SK-N-SH treated with all-trans-retinoic acid at 6 μM for 48 hours (cell line): Measurements from ENCODE around the gene TMEM217.

Source experiments
- ATAC-seq: fragments of 200-7000 bp; cut with Tn5 transposase; 3 replicates; pipeline ENCODE4 v1.9.1; 2020; ENCODE audit warnings: mild to moderate bottlenecking, moderate library complexity
- ARNTL ChIP-seq: fragments of 450-650 bp; formaldehyde crosslinking; IDR thresholded peaks from 2 replicates; pipeline ENCODE4 v1.5.0; 2020; ENCODE audit warnings: low read depth, mild to moderate bottlenecking, moderate library complexity, borderline replicate concordance
- BACH2 ChIP-seq: fragments of 250-450 bp; sonication (Bioruptor Pico); IDR thresholded peaks from 2 replicates; pipeline ENCODE4 v1.9.0; 2021; ENCODE audit warnings: mild to moderate bottlenecking, borderline replicate concordance
- CREB5 ChIP-seq: fragments of 250-450 bp; sonication (Bioruptor Pico); IDR thresholded peaks from 2 replicates; pipeline ENCODE4 v1.5.1; 2020; ENCODE audit warnings: low read depth, mild to moderate bottlenecking, moderate library complexity
- CSDC2 ChIP-seq: fragments of 250-450 bp; sonication (Bioruptor Pico); IDR thresholded peaks from 2 replicates; pipeline ENCODE4 v1.5.0; 2020; ENCODE audit warnings: mild to moderate bottlenecking, moderate library complexity
- CSRNP3 ChIP-seq: fragments of 250-450 bp; sonication (Bioruptor Pico); IDR thresholded peaks from 2 replicates; pipeline ENCODE4 v1.5.1; 2021; ENCODE audit warnings: mild to moderate bottlenecking, moderate library complexity
- ESRRG ChIP-seq: fragments of 250-450 bp; sonication (Bioruptor Pico); IDR thresholded peaks from 2 replicates; pipeline ENCODE4 v1.6.1; 2021; ENCODE audit warnings: mild to moderate bottlenecking
- GLIS3 ChIP-seq: fragments of 250-450 bp; sonication (Bioruptor Pico); IDR thresholded peaks from 2 replicates; pipeline ENCODE4 v1.5.0; 2020; ENCODE audit warnings: mild to moderate bottlenecking, moderate library complexity
- ISL1 ChIP-seq: fragments of 250-450 bp; sonication (Bioruptor Pico); IDR thresholded peaks from 2 replicates; pipeline ENCODE4 v2.1.2; 2022; ENCODE audit warnings: mild to moderate bottlenecking, moderate library complexity
- OSR1 ChIP-seq: fragments of 250-450 bp; sonication (Bioruptor Pico); IDR thresholded peaks from 2 replicates; pipeline ENCODE4 v1.8.0; 2022; ENCODE audit warnings: moderate library complexity, mild to moderate bottlenecking, inconsistent platforms
- PATZ1 ChIP-seq: fragments of 250-450 bp; sonication (Bioruptor Pico); IDR thresholded peaks from 2 replicates; pipeline ENCODE4 v1.8.0; 2020; ENCODE audit warnings: mild to moderate bottlenecking, moderate library complexity, borderline replicate concordance
- POU6F1 ChIP-seq: fragments of 250-450 bp; sonication (Bioruptor Pico); IDR thresholded peaks from 2 replicates; pipeline ENCODE4 v1.8.0; 2021; ENCODE audit warnings: low read depth, mild to moderate bottlenecking, moderate library complexity, borderline replicate concordance
- PPARA ChIP-seq: fragments of 250-450 bp; sonication (Bioruptor Pico); IDR thresholded peaks from 2 replicates; pipeline ENCODE4 v1.5.0; 2020; ENCODE audit warnings: mild to moderate bottlenecking, borderline replicate concordance
- RARB ChIP-seq: fragments of 250-450 bp; sonication (Bioruptor Pico); IDR thresholded peaks from 2 replicates; pipeline ENCODE4 v1.8.0; 2021; ENCODE audit warnings: mild to moderate bottlenecking, moderate library complexity
- SNAI2 ChIP-seq: fragments of 250-450 bp; sonication (Bioruptor Pico); IDR thresholded peaks from 2 replicates; pipeline ENCODE4 v1.5.0; 2020; ENCODE audit warnings: mild to moderate bottlenecking, moderate library complexity
- TOX ChIP-seq: fragments of 250-450 bp; sonication (Bioruptor Pico); IDR thresholded peaks from 2 replicates; pipeline ENCODE4 v1.8.0; 2021; ENCODE audit warnings: mild to moderate bottlenecking, moderate library complexity, borderline replicate concordance
- TSHZ2 ChIP-seq: fragments of 250-450 bp; sonication (Bioruptor Pico); IDR thresholded peaks from 2 replicates; pipeline ENCODE4 v1.5.0; 2020; ENCODE audit warnings: mild to moderate bottlenecking, moderate library complexity
- ZC3H10 ChIP-seq: fragments of 250-450 bp; sonication (Bioruptor Pico); IDR thresholded peaks from 2 replicates; pipeline ENCODE4 v1.5.1; 2021; ENCODE audit warnings: mild to moderate bottlenecking, moderate library complexity
- ZFP3 ChIP-seq: fragments of 250-450 bp; sonication (Bioruptor Pico); IDR thresholded peaks from 2 replicates; pipeline ENCODE4 v1.5.0; 2020; ENCODE audit warnings: mild to moderate bottlenecking, moderate library complexity
- ZFP30 ChIP-seq: fragments of 450-650 bp; formaldehyde crosslinking; IDR thresholded peaks from 2 replicates; pipeline ENCODE4 v1.5.0; 2022; ENCODE audit warnings: mild to moderate bottlenecking, moderate library complexity
- ZNF565 ChIP-seq: fragments of 450-650 bp; formaldehyde crosslinking; conservative IDR thresholded peaks from 2 replicates; pipeline ENCODE4 v1.5.0; 2020; ENCODE audit warnings: low read depth, mild to moderate bottlenecking, moderate library complexity
- ZNF70 ChIP-seq: fragments of 450-650 bp; formaldehyde crosslinking; IDR thresholded peaks from 2 replicates; pipeline ENCODE4 v1.5.0; 2020; ENCODE audit warnings: mild to moderate bottlenecking, moderate library complexity
- ZNF8 ChIP-seq: fragments of 450-650 bp; formaldehyde crosslinking; IDR thresholded peaks from 2 replicates; pipeline ENCODE4 v1.5.0; 2020; ENCODE audit warnings: mild to moderate bottlenecking, moderate library complexity

TMEM217 gene

GRCh38 chr6:37210313-37210968 is 47.5 kb downstream of the TMEM217 start:
- TF ChIP-seq ZNF565 (CRISPR knock-in tag) (no peak), TSHZ2 (CRISPR knock-in tag) (0 out of 2 replicates have a peak, but pooled peaks have one; percentile 43)
- ATAC-seq = peak; percentile 93

GRCh38 chr6:37209461-37210205 is 48.3 kb downstream of the TMEM217 start:
- TF ChIP-seq ZFP30 = no peak
- TF ChIP-seq ZNF70 (CRISPR knock-in tag) = no peak
- TF ChIP-seq TSHZ2 (CRISPR knock-in tag) = no peak
- TF ChIP-seq GLIS3 (CRISPR knock-in tag) = no peak
- TF ChIP-seq ZNF8 = no peak
- no peak for TF ChIP-seq RARB (CRISPR knock-in tag)
- TF ChIP-seq ESRRG (CRISPR knock-in tag) = no peak
- no peak for TF ChIP-seq BACH2
- no peak for TF ChIP-seq CREB5 (CRISPR knock-in tag)
- TF ChIP-seq ISL1 (CRISPR knock-in tag) = no peak
- TF ChIP-seq ARNTL (CRISPR knock-in tag) = no peak
- TF ChIP-seq ZFP3 (CRISPR knock-in tag) = no peak
- no peak for TF ChIP-seq POU6F1 (CRISPR knock-in tag)
- no peak for TF ChIP-seq ZNF565 (CRISPR knock-in tag)
- TF ChIP-seq ZC3H10 (CRISPR knock-in tag) = no peak
- TF ChIP-seq OSR1 = no peak
- TF ChIP-seq SNAI2 = no peak
- no peak for ATAC-seq

- ATAC-seq = no peak
- TF ChIP-seq CSRNP3 (CRISPR knock-in tag) (no peak), OSR1 (no peak), TOX (no peak), GLIS3 (CRISPR knock-in tag) (no peak), PPARA (CRISPR knock-in tag) (no peak), CSDC2 (CRISPR knock-in tag) (no peak), ZFP30 (no peak), ZNF8 (no peak), ZC3H10 (CRISPR knock-in tag) (no peak), ESRRG (CRISPR knock-in tag) (no peak), ZNF70 (CRISPR knock-in tag) (no peak), PATZ1 (CRISPR knock-in tag) (no peak)
- TF ChIP-seq, all 23 proteins: peak for 0
Measured at GRCh38 chr6:37208793-37209192, 49.2 kb downstream of the TMEM217 start.
